Left kidney (tissue), 2 donors: ENCODE results near the gene IGF1. TPM values are rescaled to one million over a fixed set of nuclear protein-coding genes. Genes with fewer than 3 reads are reported as not detected.

Experiments used
- DNase-seq: peaks from one replicate; pipeline ENCODE4 v3.0.0-alpha.2; 2013
- polyA plus RNA-seq: library from polyadenylated mRNA; unstranded; fragments of 120-200 nt; gene quantifications from one replicate; pipeline ENCODE4 v1.2.1, GENCODE V29; 2013; ENCODE audit not compliant: insufficient read length

Gene IGF1
- polyA plus RNA-seq, 1 donor: 3.7 TPM

GRCh38 chr12:102498471-102498870, 18.1 kb upstream of the IGF1 start:
- DNase-seq: no peak

GRCh38 chr12:102497743-102498142, 17.4 kb upstream of the IGF1 start:
- no peak for DNase-seq

- no peak for DNase-seq
These were observed 16.2 kb upstream of the IGF1 start for GRCh38 chr12:102496591-102496990.

GRCh38 chr12:102487226-102487625, 6.9 kb upstream of the IGF1 start:
- DNase-seq: no peak

GRCh38 chr12:102486153-102486552, 5.8 kb upstream of the IGF1 start:
- no peak for DNase-seq

GRCh38 chr12:102484428-102484958, 4.1 kb upstream of the IGF1 start:
- peak; percentile 59 for DNase-seq

- no peak for DNase-seq
These were observed 3.7 kb upstream of the IGF1 start for GRCh38 chr12:102484017-102484416.

GRCh38 chr12:102483466-102483865, 3.1 kb upstream of the IGF1 start:
- DNase-seq: no peak

- DNase-seq: no peak
These were observed 1.5 kb upstream of the IGF1 start for GRCh38 chr12:102481705-102482425.

GRCh38 chr12:102479939-102480338, 424 bp downstream of the IGF1 start:
- DNase-seq: no peak

GRCh38 chr12:102479099-102479885, 1.1 kb downstream of the IGF1 start:
- no peak for DNase-seq

GRCh38 chr12:102478405-102479098, 1.8 kb downstream of the IGF1 start:
- DNase-seq: no peak

- no peak for DNase-seq
These were observed 5.0 kb downstream of the IGF1 start for GRCh38 chr12:102475355-102475754.

GRCh38 chr12:102474438-102475064, 5.8 kb downstream of the IGF1 start:
- no peak for DNase-seq

GRCh38 chr12:102472496-102472895, 7.9 kb downstream of the IGF1 start:
- DNase-seq: no peak

- DNase-seq: no peak
These were observed 8.8 kb downstream of the IGF1 start for GRCh38 chr12:102471556-102471955.

- no peak for DNase-seq
These were observed 9.4 kb downstream of the IGF1 start for GRCh38 chr12:102470945-102471344.

GRCh38 chr12:102468261-102468915, 12.0 kb downstream of the IGF1 start:
- DNase-seq: no peak

- DNase-seq: no peak
These were observed 14.4 kb downstream of the IGF1 start for GRCh38 chr12:102465762-102466560.

- no peak for DNase-seq
These were observed 16.6 kb downstream of the IGF1 start for GRCh38 chr12:102463659-102464249.
